Measurements from ENCODE around the gene GLI3.

Gene GLI3

GRCh38 chr7:41992881-41993867, 243.8 kb downstream of the GLI3 start:
- DNase-seq = no peak

- DNase-seq = no peak
Observed at GRCh38 chr7:41984888-41985287, 252.1 kb downstream of the GLI3 start.

- no peak for DNase-seq
Observed at GRCh38 chr7:41981046-41982040, 255.7 kb downstream of the GLI3 start.

- DNase-seq = peak in 3 of 4 experiments; percentile 14 to 31 (median 24)
Observed at GRCh38 chr7:41979834-41980307, 257.1 kb downstream of the GLI3 start.

GRCh38 chr7:41978858-41979257, 258.2 kb downstream of the GLI3 start:
- no peak for DNase-seq

GRCh38 chr7:41977661-41978060, 259.3 kb downstream of the GLI3 start:
- no peak for DNase-seq

- peak; percentile 45 to 69 (median 56) for DNase-seq
Observed at GRCh38 chr7:41977151-41977651, 259.8 kb downstream of the GLI3 start.

GRCh38 chr7:41976411-41976810, 260.6 kb downstream of the GLI3 start:
- DNase-seq = no peak

- peak in 2 of 4 experiments; percentile 30 to 49 for DNase-seq
Observed at GRCh38 chr7:41975849-41976248, 261.2 kb downstream of the GLI3 start.

- DNase-seq = no peak
Observed at GRCh38 chr7:41974870-41975557, 262.0 kb downstream of the GLI3 start.

- no peak for DNase-seq
Observed at GRCh38 chr7:41973202-41973730, 263.7 kb downstream of the GLI3 start.

GRCh38 chr7:41972776-41973175, 264.2 kb downstream of the GLI3 start:
- no peak for DNase-seq

GRCh38 chr7:41972270-41972669, 264.7 kb downstream of the GLI3 start:
- no peak for DNase-seq

- no peak for DNase-seq
Observed at GRCh38 chr7:41971640-41972187, 265.3 kb downstream of the GLI3 start.

GRCh38 chr7:41970941-41971340, 266.1 kb downstream of the GLI3 start:
- no peak for DNase-seq

- DNase-seq = no peak
Observed at GRCh38 chr7:41969561-41970105, 267.4 kb downstream of the GLI3 start.

GRCh38 chr7:41967156-41967555, 269.9 kb downstream of the GLI3 start:
- no peak for DNase-seq

GRCh38 chr7:41965951-41966505, 271.0 kb downstream of the GLI3 start:
- DNase-seq = no peak

- no peak for DNase-seq
Observed at GRCh38 chr7:41964849-41965745, 271.9 kb downstream of the GLI3 start.

Measured in suppressor macrophage (primary cell).